Endothelial cell of coronary artery (primary cell): ENCODE data around the gene MMGT1. TPM values are rescaled to one million over a fixed set of nuclear protein-coding genes. Genes with fewer than 3 reads are reported as not detected.

ENCODE experiments used
- total RNA-seq: library from RNA; depleted of rRNA; stranded (reverse); fragments of >200 nt; gene quantifications from 2 replicates; pipeline ENCODE4 v1.2.3, GENCODE V29; 2014

MMGT1 gene
- total RNA-seq = 5.8 and 8.1 TPM in 2 replicates

DNA sequence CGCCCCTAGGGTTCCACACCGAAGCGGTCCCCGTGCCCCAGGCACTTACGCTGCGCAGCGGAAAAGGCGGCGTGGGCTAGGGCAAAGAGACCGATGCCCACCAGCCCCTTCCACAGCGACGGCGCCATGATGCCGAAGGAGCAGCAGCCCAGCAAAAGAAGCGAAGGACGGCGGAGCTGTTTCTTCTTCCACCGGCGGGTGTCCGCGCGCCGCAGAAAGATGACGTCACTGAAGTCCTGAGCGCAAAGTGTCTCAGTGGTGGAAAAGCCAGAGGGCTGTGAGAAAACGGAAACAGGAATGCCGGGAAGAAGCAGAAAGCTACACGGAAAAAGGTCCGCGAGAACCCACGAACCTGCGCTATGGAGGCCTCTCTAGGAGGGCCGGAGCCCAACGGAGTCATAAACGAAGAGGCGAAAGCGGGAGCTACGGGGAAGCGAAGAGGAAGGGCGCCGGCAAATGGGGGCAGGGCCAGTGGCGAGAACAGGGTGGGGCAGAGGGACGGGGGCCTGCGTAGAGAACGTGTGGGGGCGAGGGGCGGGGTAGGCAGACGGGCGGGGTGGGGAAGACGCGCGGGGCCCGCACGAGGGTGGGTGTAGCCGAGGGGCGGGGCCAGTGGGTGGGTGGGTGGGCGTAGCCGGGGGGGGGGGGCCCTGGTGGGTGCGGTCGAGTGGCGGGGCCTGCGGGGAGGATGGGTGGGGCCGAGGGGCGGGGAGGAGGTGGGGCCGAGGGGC lies at the start of gene MMGT1:
Gene MMGT1, minus strand, starts transcription at position 441 of the 731 bp plus-strand sequence. Its CDS starts 313 bp downstream, at position 128.

DNA sequence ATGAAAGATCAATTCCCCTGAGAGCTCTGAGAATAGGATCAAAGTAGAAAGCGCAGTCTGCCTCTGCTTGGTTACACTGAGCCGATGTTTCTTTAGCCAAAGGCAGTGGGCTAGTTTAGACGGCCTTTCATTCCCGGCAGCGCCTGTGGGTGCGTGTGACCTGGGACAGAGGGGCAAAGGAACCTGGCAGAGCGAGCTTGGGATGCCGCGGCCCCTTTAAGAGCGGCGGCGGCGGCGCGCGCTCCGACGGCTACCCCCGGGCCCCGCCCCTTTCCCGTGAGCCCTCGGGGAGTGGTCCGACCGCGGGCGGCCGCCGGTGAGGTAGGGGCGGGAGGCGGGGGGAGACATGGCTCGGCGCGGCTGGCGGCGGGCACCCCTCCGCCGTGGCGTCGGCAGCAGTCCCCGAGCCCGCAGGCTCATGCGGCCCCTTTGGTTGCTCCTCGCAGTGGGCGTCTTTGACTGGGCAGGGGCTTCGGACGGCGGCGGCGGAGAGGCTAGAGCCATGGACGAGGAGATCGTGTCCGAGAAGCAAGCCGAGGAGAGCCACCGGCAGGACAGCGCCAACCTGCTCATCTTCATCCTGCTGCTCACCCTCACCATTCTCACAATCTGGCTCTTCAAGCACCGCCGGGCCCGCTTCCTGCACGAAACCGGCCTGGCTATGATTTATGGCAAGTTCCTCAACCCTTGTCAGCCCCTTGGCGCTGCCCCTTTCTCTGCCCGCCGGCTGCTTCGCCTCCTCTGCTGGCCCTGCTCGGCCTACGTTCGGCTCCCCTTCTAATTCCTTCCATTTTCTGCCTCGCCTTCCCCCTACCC lies 11.6 kb upstream of the MMGT1 start, which contains the start of gene SLC9A6:
Gene SLC9A6, plus strand, starts transcription at position 279 of the 816 bp plus-strand sequence. Its CDS starts 224 bp downstream, at position 503.

Other genes with a start within 250 kb of the MMGT1 start
- gene CT45A3, start 205.8 kb downstream of the MMGT1 start, total RNA-seq = not detected in 2 replicates
- not detected in 2 replicates for gene CT45A5, start 188.5 kb downstream of the MMGT1 start, total RNA-seq
- not detected in 2 replicates for gene CT45A6, start 171.2 kb downstream of the MMGT1 start, total RNA-seq
- gene CT45A2, start 154.0 kb downstream of the MMGT1 start, total RNA-seq = not detected in 2 replicates
- gene CT45A7, start 136.7 kb downstream of the MMGT1 start, total RNA-seq = not detected in 2 replicates
- not detected in 2 replicates for gene CT45A8, start 119.5 kb downstream of the MMGT1 start, total RNA-seq
- gene CT45A9, start 102.2 kb downstream of the MMGT1 start, total RNA-seq = not detected in 2 replicates
- gene CT45A10, start 80.5 kb downstream of the MMGT1 start, total RNA-seq = not detected in 2 replicates
- not detected in 2 replicates for gene SAGE1, start 80.3 kb downstream of the MMGT1 start, total RNA-seq
- 12.7 and 14.8 TPM in 2 replicates for gene SLC9A6, start 11.4 kb upstream of the MMGT1 start, total RNA-seq
- gene FHL1, start 173.5 kb upstream of the MMGT1 start, total RNA-seq = 41.4 and 121 TPM in 2 replicates